ENCODE results near the gene SERINC5. TPM values are rescaled to one million over a fixed set of nuclear protein-coding genes. Genes with fewer than 3 reads are reported as not detected.

SERINC5 gene
- total RNA-seq, 2 donors from 2014 or later, result 23.3 to 26.7 TPM

DNA sequence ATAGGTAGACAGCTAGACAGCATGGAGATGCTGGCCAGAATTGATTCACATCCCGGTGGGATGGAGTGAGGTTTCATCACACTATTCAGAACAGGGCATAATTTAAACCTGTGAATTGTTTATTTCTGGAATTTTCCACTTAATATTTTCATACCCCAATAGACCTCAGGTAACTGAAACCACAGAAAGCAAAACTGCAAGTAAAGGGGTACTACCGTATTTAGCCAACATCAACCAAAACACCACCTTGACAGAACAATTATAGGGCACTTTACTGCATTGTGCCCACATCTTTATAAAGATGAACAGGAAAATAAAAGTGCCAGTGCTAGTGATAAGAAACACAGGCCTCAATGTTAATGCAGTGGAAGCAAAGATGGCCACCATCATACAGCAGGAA, 7.5 kb downstream of the SERINC5 start:
- H3K4me3 ChIP-seq, result no peak overlapping the region
- DNase-seq (no peak), ATAC-seq (no peak)
- peaks cover 0 to 2% (median 0%) of the 10 kb centered on the region in 3 donors for H3K9me3 ChIP-seq
- TF ChIP-seq CTCF (IDR thresholded peaks at IDR 0.05) (no peak), POLR2A (IDR thresholded peaks at IDR 0.05) (no peak)
- 86 to 87% methylated on average over 2 of the region's 2 CpGs for WGBS, 2 donors
- H3K27me3 ChIP-seq, result no peaks in the 10 kb centered on the region
- no peaks in the 10 kb centered on the region for H3K36me3 ChIP-seq (replicated peaks in 1 of 2; ENCODE audit: insufficient read depth in 1 of 2, low read depth in 2 of 2)
- peaks cover 40% of the 10 kb centered on the region for H3K4me1 ChIP-seq
- no peak overlapping the region for H3K27ac ChIP-seq
- intact Hi-C loops (cut with DNase I), result no loop called here

- DNase-seq (peak; percentile 58 to 85 (median 72)), ATAC-seq (peak; percentile 90)
- no peak for TF ChIP-seq CTCF (IDR thresholded peaks at IDR 0.05)
- TF ChIP-seq POLR2A (IDR thresholded peaks at IDR 0.05), result peak in 2 of 3 donors; percentile 30 to 40
- intact Hi-C loops (cut with DNase I), result no loop called here
- H3K27me3 ChIP-seq, result no peaks in the 10 kb centered on the region
- no peaks in the 10 kb centered on the region for H3K36me3 ChIP-seq (replicated peaks in 1 of 2; ENCODE audit: insufficient read depth in 1 of 2, low read depth in 2 of 2)
- peaks cover 32% of the 10 kb centered on the region for H3K4me1 ChIP-seq
- no peak overlapping the region for H3K4me3 ChIP-seq
- WGBS, 2 donors, result 10 to 15% methylated on average over 6 of the region's 6 CpGs
- peaks cover 0 to 2% (median 0%) of the 10 kb centered on the region in 3 donors for H3K9me3 ChIP-seq
- peak overlapping the region; percentile 45 to 79 (median 59) for H3K27ac ChIP-seq
These were observed 8.7 kb downstream of the SERINC5 start for GRCh38 chr5:80246995-80247729.

- intact Hi-C loops (cut with DNase I), result no loop called here
- Histone ChIP-seq H3K4me1 (peaks cover 32% of the 10 kb centered on the region), H3K36me3 (replicated peaks in 1 of 2; ENCODE audit: insufficient read depth in 1 of 2, low read depth in 2 of 2) (no peaks in the 10 kb centered on the region), H3K27ac (peak overlapping the region; percentile 45 to 79 (median 62)), H3K27me3 (no peaks in the 10 kb centered on the region), H3K4me3 (no peak overlapping the region), H3K9me3 (peaks cover 0 to 2% (median 0%) of the 10 kb centered on the region in 3 donors)
- ATAC-seq (no peak), DNase-seq (no peak)
- TF ChIP-seq POLR2A (IDR thresholded peaks at IDR 0.05), result no peak
- TF ChIP-seq CTCF (IDR thresholded peaks at IDR 0.05), result no peak
- 30 to 33% methylated on average over 2 of the region's 2 CpGs for WGBS, 2 donors
These were observed 9.7 kb downstream of the SERINC5 start for GRCh38 chr5:80246001-80246758.

DNA sequence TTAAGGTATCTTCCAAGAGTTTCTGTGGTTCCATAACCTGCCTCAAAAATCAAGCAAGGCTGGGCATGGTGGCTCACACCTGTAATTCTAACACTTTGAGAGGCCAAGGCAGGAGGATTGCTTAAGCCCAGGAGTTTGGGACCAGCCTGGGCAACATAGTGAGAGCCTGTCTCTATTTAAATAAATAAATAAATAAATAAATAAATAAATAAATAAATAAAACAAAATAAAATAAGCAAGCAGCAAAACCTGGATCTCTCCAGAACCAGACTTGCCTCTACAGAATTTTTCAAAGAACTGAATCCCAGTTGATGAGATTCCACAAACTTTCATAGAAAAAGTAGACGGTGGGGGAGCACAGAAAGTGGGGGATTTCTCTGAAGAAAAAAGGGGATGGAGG, 12.3 kb downstream of the SERINC5 start:
- TF ChIP-seq CTCF (IDR thresholded peaks at IDR 0.05) (no peak), POLR2A (IDR thresholded peaks at IDR 0.05) (no peak)
- peaks cover 44% of the 10 kb centered on the region for H3K4me1 ChIP-seq
- intact Hi-C loops (cut with DNase I), result no loop called here

More for the DNA sequence above, 12.3 kb downstream of the SERINC5 start:
- H3K4me3 ChIP-seq, result no peak overlapping the region
- peaks cover 0 to 2% (median 0%) of the 10 kb centered on the region in 3 donors for H3K9me3 ChIP-seq
- no peaks in the 10 kb centered on the region for H3K36me3 ChIP-seq (replicated peaks in 1 of 2; ENCODE audit: insufficient read depth in 1 of 2, low read depth in 2 of 2)
- no peak overlapping the region for H3K27ac ChIP-seq
- 95 to 100% methylated on average over 1 of the region's 1 CpG for WGBS, 2 donors
- no peak for DNase-seq
- no peak for ATAC-seq
- H3K27me3 ChIP-seq, result no peaks in the 10 kb centered on the region

Data from body of pancreas (tissue), 4 donors.